Measurements from ENCODE around the gene KCNJ10.

Gene KCNJ10

DNA sequence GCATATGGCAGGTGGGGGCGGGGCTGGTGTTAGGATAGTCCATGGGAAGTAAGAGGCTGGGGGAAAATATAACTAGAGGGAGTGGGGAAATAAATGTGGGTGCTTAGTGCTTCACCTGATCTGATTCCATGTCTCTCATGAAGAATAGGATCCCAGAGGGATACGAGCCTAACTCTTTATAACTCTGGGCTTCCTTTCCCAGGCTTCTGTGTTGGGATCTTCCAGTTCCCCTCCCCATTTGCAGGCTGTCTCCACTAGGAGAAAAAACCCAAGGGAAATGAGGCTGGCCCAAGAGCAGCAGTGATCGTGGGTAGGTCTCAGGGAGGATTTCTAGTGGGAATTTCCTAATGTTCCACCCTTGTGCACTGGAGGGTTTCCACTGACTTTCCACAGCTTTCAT lies 13.0 kb upstream of the KCNJ10 start:
- Histone ChIP-seq H4K20me1 (ENCODE audit: control insufficient read depth, insufficient read depth, low read depth, low read length) (no peaks in the 10 kb centered on the region), H3K4me3 (ENCODE audit: low read length) (no peak overlapping the region), H3F3A (ENCODE audit: control insufficient read depth, insufficient read depth) (0 out of 2 replicates have a peak, but pooled peaks cover 8% of the 10 kb centered on the region), H3K79me2 (ENCODE audit: control insufficient read depth, low read length) (no peaks in the 10 kb centered on the region), H3K36me3 (ENCODE audit: control insufficient read depth, low read length) (no peaks in the 10 kb centered on the region; the same call in 1 of the 2 replicates), H3K27ac (ENCODE audit: low read depth, low read length) (no peak overlapping the region), H3K4me2 (ENCODE audit: low read length) (no peak overlapping the region), H3K4me1 (ENCODE audit: control insufficient read depth, low read length) (no peaks in the 10 kb centered on the region), H3K9me3 (ENCODE audit: control insufficient read depth, insufficient read depth, low read length) (no peaks in the 10 kb centered on the region), H3K9me2 (replicated peaks; ENCODE audit: control insufficient read depth, low read length) (no peaks in the 10 kb centered on the region), H3K27me3 (ENCODE audit: control insufficient read depth, low read length) (peaks cover 21% of the 10 kb centered on the region)
- TF ChIP-seq EZH2phosphoT487 (IDR thresholded peaks at IDR 0.05; ENCODE audit: borderline replicate concordance, low read length) (no peak), CTCF (IDR thresholded peaks at IDR 0.05; ENCODE audit: low read depth, low read length, poor library complexity, severe bottlenecking) (no peak)

DNA sequence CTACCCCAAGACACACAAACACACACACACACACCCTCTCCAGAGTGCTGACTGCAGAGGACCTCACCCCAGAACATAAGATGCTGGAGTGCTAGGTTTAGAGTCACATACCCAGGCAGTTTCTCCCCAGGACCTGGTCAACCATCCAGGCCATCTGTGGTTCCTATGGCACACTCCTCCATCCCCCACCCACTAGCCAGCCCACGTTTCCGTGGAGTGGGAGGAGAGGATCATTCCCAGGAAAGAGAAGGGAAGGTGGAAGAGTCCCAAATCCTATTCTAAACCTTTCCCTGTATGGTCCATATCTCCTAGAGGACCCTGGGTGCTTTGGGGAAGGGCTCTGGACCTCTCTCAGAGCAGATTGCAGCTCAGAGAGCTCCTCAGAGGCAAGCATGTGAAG lies 12.5 kb upstream of the KCNJ10 start:
- Histone ChIP-seq H3K4me1 (ENCODE audit: control insufficient read depth, low read length) (0 out of 2 replicates have a peak, but pooled peaks cover 1% of the 10 kb centered on the region), H4K20me1 (ENCODE audit: control insufficient read depth, insufficient read depth, low read depth, low read length) (no peaks in the 10 kb centered on the region), H3K79me2 (ENCODE audit: control insufficient read depth, low read length) (no peaks in the 10 kb centered on the region), H3K4me2 (ENCODE audit: low read length) (no peak overlapping the region), H3F3A (ENCODE audit: control insufficient read depth, insufficient read depth) (0 out of 2 replicates have a peak, but pooled peaks cover 8% of the 10 kb centered on the region), H3K9me2 (replicated peaks; ENCODE audit: control insufficient read depth, low read length) (no peaks in the 10 kb centered on the region), H3K36me3 (ENCODE audit: control insufficient read depth, low read length) (no peaks in the 10 kb centered on the region), H3K9me3 (ENCODE audit: control insufficient read depth, insufficient read depth, low read length) (no peaks in the 10 kb centered on the region), H3K27me3 (ENCODE audit: control insufficient read depth, low read length) (peaks cover 21% of the 10 kb centered on the region), H3K27ac (ENCODE audit: low read depth, low read length) (no peak overlapping the region), H3K4me3 (ENCODE audit: low read length) (no peak overlapping the region)
- TF ChIP-seq EZH2phosphoT487 (IDR thresholded peaks at IDR 0.05; ENCODE audit: borderline replicate concordance, low read length) (no peak), CTCF (IDR thresholded peaks at IDR 0.05; ENCODE audit: low read depth, low read length, poor library complexity, severe bottlenecking) (no peak)

DNA sequence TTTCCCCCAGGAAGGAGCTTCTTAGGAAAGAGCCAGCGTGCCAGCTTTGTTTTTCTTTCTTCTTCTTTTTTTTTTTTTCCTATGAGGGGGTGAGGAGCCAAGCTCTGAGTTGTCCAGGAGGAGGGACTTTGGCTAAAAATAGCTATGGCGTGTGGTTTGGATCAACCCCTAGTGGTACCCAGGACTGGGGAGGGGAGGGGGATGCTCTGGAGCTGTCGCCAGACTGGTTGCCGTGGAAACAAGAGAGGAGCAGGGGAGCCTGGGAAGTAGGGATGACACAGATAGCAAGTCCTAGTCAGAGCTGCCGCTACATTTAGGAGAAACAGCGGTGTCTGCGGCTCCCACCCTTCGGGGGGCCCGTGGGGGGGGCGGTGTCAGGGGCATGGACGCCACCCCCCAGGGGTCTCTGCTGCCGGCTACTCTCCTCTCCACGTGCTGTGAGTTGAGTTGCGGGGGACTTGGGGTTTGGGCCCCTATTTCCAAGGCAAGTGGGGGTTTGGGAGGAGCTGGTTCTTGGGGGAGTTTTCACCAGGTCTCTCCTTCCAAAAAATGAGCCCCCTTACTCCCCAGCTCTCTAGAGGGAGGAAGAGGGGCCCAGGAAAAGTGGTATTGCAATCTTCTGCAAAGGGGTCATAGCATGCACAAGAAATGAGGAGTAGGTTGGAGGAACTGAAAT lies 11.4 kb upstream of the KCNJ10 start, which contains the start of gene KCNJ9:
Gene KCNJ9, plus strand, starts transcription at position 278 of the 676 bp plus-strand sequence. CDS start 2,493 bp downstream, outside the sequence.
- Histone ChIP-seq H3K9me2 (replicated peaks; ENCODE audit: control insufficient read depth, low read length) (no peaks in the 10 kb centered on the region), H3F3A (ENCODE audit: control insufficient read depth, insufficient read depth) (0 out of 2 replicates have a peak, but pooled peaks cover 6% of the 10 kb centered on the region), H4K20me1 (ENCODE audit: control insufficient read depth, insufficient read depth, low read depth, low read length) (no peaks in the 10 kb centered on the region), H3K27me3 (ENCODE audit: control insufficient read depth, low read length) (peaks cover 21% of the 10 kb centered on the region), H3K27ac (ENCODE audit: low read depth, low read length) (no peak within 1 kb of the TSS), H3K9me3 (ENCODE audit: control insufficient read depth, insufficient read depth, low read length) (no peaks in the 10 kb centered on the region), H3K4me3 (ENCODE audit: low read length) (no peak within 1 kb of the TSS), H3K79me2 (ENCODE audit: control insufficient read depth, low read length) (no peaks in the 10 kb centered on the region), H3K4me2 (ENCODE audit: low read length) (no peak within 1 kb of the TSS), H3K4me1 (ENCODE audit: control insufficient read depth, low read length) (0 out of 2 replicates have a peak, but pooled peaks cover 5% of the 10 kb centered on the region), H3K36me3 (ENCODE audit: control insufficient read depth, low read length) (no peaks in the 10 kb centered on the region)
- TF ChIP-seq EZH2phosphoT487 (IDR thresholded peaks at IDR 0.05; ENCODE audit: borderline replicate concordance, low read length) (no peak), CTCF (IDR thresholded peaks at IDR 0.05; ENCODE audit: low read depth, low read length, poor library complexity, severe bottlenecking) (no peak)
